ENCODE measurements around the gene CLCN5.

GRCh38 chrX:50035126-50035525, 112.7 kb downstream of the CLCN5 start:
- no peak for TF ChIP-seq CTCF (IDR thresholded peaks at IDR 0.05; ENCODE audit: low read depth, low read length)
- TF ChIP-seq, protein P1, sequence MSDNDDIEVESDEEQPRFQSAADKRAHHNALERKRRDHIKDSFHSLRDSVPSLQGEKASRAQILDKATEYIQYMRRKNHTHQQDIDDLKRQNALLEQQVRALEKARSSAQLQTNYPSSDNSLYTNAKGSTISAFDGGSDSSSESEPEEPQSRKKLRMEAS (IDR thresholded peaks at IDR 0.05; ENCODE audit: low read depth, low read length): no peak
- no peak for TF ChIP-seq POLR2A (IDR thresholded peaks at IDR 0.05; ENCODE audit: extremely low read depth, insufficient read length)
- TF ChIP-seq MYC (IDR thresholded peaks at IDR 0.05; ENCODE audit: low read depth, low read length): no peak

All from NB4 (cell line).